WTC11 (cell line): Measurements from ENCODE around the gene LPCAT1. TPM values are rescaled to one million over a fixed set of nuclear protein-coding genes. Genes with fewer than 3 reads are reported as not detected.

Source experiments
- ATAC-seq: fragments of 200-7000 bp; cut with Tn5 transposase; 2 replicates; pipeline ENCODE4 v1.10.0; 2021; ENCODE audit warnings: mild to moderate bottlenecking, moderate library complexity
- CTCF ChIA-PET: fragments of 300-600 bp; sonication (Branson Sonifier 250); formaldehyde crosslinking; loops from one replicate; lab custom pipeline; 2021; ENCODE audit warnings: antibody characterized with exemption; lab: Charles Lee
- POLR2A ChIA-PET: fragments of 350-600 bp; sonication (Branson Sonifier 250); formaldehyde crosslinking; loops from one replicate; lab custom pipeline; 2021; ENCODE audit warnings: antibody characterized with exemption; lab: Charles Lee
- DNase-seq: peaks from one replicate; pipeline ENCODE4 v3.0.0; 2021; ENCODE audit warnings: low spot score
- H3K27ac Mint-ChIP-seq: 2 replicates; pipeline ENCODE4 v1.8.0; 2021; ENCODE audit warnings: mixed read lengths
- H3K27me3 Mint-ChIP-seq: 2 replicates; pipeline ENCODE4 v1.8.0; 2021; ENCODE audit warnings: low read depth, mild to moderate bottlenecking, moderate library complexity, mixed read lengths
- H3K36me3 Mint-ChIP-seq: 2 replicates; pipeline ENCODE4 v1.8.0; 2021; ENCODE audit warnings: mixed read lengths
- H3K4me1 Mint-ChIP-seq: 2 replicates; pipeline ENCODE4 v1.8.0; 2022; ENCODE audit warnings: mixed read lengths
- H3K4me3 Mint-ChIP-seq: 2 replicates; pipeline ENCODE4 v1.8.0; 2021; ENCODE audit warnings: mild to moderate bottlenecking, moderate library complexity, mixed read lengths
- H3K9me3 Mint-ChIP-seq: 2 replicates; pipeline ENCODE4 v1.8.0; 2021; ENCODE audit warnings: mixed read lengths
- AFF4 ChIP-seq: sonication (generic); formaldehyde crosslinking; IDR thresholded peaks from 2 replicates; pipeline ENCODE4 v1.8.1; 2023; ENCODE audit warnings: mild to moderate bottlenecking, missing genetic modification reagents, borderline replicate concordance
- CREM ChIP-seq: sonication (generic); formaldehyde crosslinking; IDR thresholded peaks from 2 replicates; pipeline ENCODE4 v1.8.1; 2022; ENCODE audit warnings: mild to moderate bottlenecking, missing genetic modification reagents, moderate library complexity
- FOXP4 ChIP-seq: sonication (generic); formaldehyde crosslinking; IDR thresholded peaks from 2 replicates; pipeline ENCODE4 v1.8.0; 2022; ENCODE audit warnings: mild to moderate bottlenecking, missing genetic modification reagents
- HMGA2 ChIP-seq: fragments of 250-450 bp; sonication (Bioruptor Pico); IDR thresholded peaks from 2 replicates; pipeline ENCODE4 v1.4.0; 2021; ENCODE audit warnings: mild to moderate bottlenecking, moderate library complexity
- MXD4 ChIP-seq: fragments of 250-450 bp; sonication (Bioruptor Pico); IDR thresholded peaks from 2 replicates; pipeline ENCODE4 v1.8.0; 2021; ENCODE audit warnings: mild to moderate bottlenecking, moderate library complexity, borderline replicate concordance
- NFATC4 ChIP-seq: fragments of 250-450 bp; sonication (Bioruptor Pico); IDR thresholded peaks from 2 replicates; pipeline ENCODE4 v1.9.0; 2021; ENCODE audit warnings: mild to moderate bottlenecking
- NFYB ChIP-seq: sonication (generic); formaldehyde crosslinking; conservative IDR thresholded peaks from 2 replicates; pipeline ENCODE4 v1.8.0; 2022; ENCODE audit warnings: low read depth, missing genetic modification reagents
- NR1H2 ChIP-seq: sonication (generic); formaldehyde crosslinking; IDR thresholded peaks from 2 replicates; pipeline ENCODE4 v1.9.0; 2021; ENCODE audit warnings: mild to moderate bottlenecking, moderate library complexity, missing genetic modification reagents
- NR2C2 ChIP-seq: sonication (generic); formaldehyde crosslinking; IDR thresholded peaks from 2 replicates; pipeline ENCODE4 v1.8.0; 2022; ENCODE audit warnings: mild to moderate bottlenecking, missing genetic modification reagents
- TEAD1 ChIP-seq: sonication (generic); formaldehyde crosslinking; IDR thresholded peaks from 2 replicates; pipeline ENCODE4 v1.8.0; 2022; ENCODE audit warnings: mild to moderate bottlenecking, missing genetic modification reagents
- TEAD4 ChIP-seq: sonication (generic); formaldehyde crosslinking; IDR thresholded peaks from 2 replicates; pipeline ENCODE4 v1.8.0; 2022; ENCODE audit warnings: mild to moderate bottlenecking, missing genetic modification reagents
- ZBTB21 ChIP-seq: sonication (generic); formaldehyde crosslinking; IDR thresholded peaks from 2 replicates; pipeline ENCODE4 v1.8.1; 2023; ENCODE audit warnings: mild to moderate bottlenecking, missing genetic modification reagents, borderline replicate concordance
- ZNF425 ChIP-seq: fragments of 250-450 bp; sonication (Bioruptor Pico); conservative IDR thresholded peaks from 2 replicates; pipeline ENCODE4 v1.9.0; 2021; ENCODE audit warnings: mild to moderate bottlenecking
- total RNA-seq: library from RNA; stranded (reverse); gene quantifications from 3 replicates; pipeline ENCODE4 v1.2.3, GENCODE V29; 2021
- TF ChIP-seq, protein P1 (sequence below): sonication (generic); formaldehyde crosslinking; IDR thresholded peaks from 2 replicates; pipeline ENCODE4 v1.8.1; 2023; ENCODE audit warnings: mild to moderate bottlenecking, missing genetic modification reagents, moderate library complexity

LPCAT1 gene
- total RNA-seq, 1 experiment from 2014 or later, result 206 TPM

GRCh38 chr5:1538276-1538675 lies 14.5 kb upstream of the LPCAT1 start:
- Mint-ChIP-seq H3K27ac (no peak overlapping the region), H3K36me3 (no peaks in the 10 kb centered on the region), H3K4me3 (no peak overlapping the region), H3K9me3 (no peaks in the 10 kb centered on the region), H3K27me3 (no peaks in the 10 kb centered on the region), H3K4me1 (no peaks in the 10 kb centered on the region)
- ChIA-PET CTCF (no interaction called here), POLR2A (no interaction called here)
- DNase-seq (no peak), ATAC-seq (no peak)
- TF ChIP-seq ZNF425 (no peak), AFF4 (no peak), HMGA2 (no peak), FOXP4 (CRISPR knock-in tag) (no peak), ZBTB21 (CRISPR knock-in tag) (no peak), NR2C2 (no peak), NFATC4 (CRISPR knock-in tag) (no peak), MXD4 (CRISPR knock-in tag) (no peak), TEAD4 (CRISPR knock-in tag) (no peak), CREM (CRISPR knock-in tag) (no peak), TEAD1 (no peak), NFYB (CRISPR knock-in tag) (no peak), NR1H2 (CRISPR knock-in tag) (no peak)

- Mint-ChIP-seq H3K27ac (no peak overlapping the region), H3K27me3 (no peaks in the 10 kb centered on the region), H3K4me1 (no peaks in the 10 kb centered on the region), H3K9me3 (no peaks in the 10 kb centered on the region), H3K36me3 (no peaks in the 10 kb centered on the region), H3K4me3 (no peak overlapping the region)
- DNase-seq (no peak), ATAC-seq (no peak)
- ChIA-PET CTCF (no interaction called here), POLR2A (no interaction called here)
- TF ChIP-seq, protein P1, sequence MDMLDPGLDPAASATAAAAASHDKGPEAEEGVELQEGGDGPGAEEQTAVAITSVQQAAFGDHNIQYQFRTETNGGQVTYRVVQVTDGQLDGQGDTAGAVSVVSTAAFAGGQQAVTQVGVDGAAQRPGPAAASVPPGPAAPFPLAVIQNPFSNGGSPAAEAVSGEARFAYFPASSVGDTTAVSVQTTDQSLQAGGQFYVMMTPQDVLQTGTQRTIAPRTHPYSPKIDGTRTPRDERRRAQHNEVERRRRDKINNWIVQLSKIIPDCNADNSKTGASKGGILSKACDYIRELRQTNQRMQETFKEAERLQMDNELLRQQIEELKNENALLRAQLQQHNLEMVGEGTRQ, result no peak
Measured at GRCh38 chr5:1537603-1538154, 13.9 kb upstream of the LPCAT1 start.
